GM18868 (cell line): ENCODE results near the gene DTX3L.
A peak's percentile ranks its signal among the peaks of the same experiment; 100 is the strongest.

Experiments
- ATAC-seq: cut with Tn5 transposase; IDR thresholded peaks from one replicate; pipeline ENCODE4 v1.9.1; 2021; ENCODE audit warnings: mild to moderate bottlenecking, moderate library complexity; ENCODE audit not compliant: unreplicated experiment

DTX3L gene

DNA sequence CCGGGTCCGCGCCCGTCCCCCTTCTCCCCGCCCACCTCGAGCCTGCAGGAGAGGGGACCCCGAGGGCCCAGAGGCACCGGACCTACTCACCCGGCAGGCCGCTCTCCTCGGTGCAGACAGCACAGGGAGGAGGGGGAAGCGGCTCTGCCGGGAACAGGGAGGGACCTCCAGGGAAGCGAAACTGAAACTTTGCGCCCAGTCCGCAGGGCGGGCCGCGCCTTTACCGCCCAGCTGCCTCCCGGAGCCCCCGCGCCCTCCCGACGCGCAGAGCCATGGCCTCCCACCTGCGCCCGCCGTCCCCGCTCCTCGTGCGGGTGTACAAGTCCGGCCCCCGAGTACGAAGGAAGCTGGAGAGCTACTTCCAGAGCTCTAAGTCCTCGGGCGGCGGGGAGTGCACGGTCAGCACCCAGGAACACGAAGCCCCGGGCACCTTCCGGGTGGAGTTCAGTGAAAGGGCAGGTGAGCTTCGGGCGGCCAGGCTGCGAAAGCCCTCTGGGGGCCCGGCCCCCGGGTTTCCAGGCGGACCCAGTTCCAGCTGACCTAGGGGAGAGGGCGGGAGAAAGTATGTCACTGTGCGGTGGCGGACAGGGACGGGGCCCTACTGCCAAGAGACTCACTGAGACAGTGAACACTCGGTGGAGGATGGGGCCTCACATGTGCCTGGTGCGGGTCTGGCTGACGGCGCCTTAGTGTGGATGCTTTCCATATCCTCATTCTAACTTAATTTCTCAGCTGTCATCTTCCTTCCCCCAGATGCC, at the start of gene DTX3L, which contains the start of gene PARP9:
TSS of gene DTX3L (plus strand) at position 184 of the 758 bp plus-strand sequence. CDS start at position 273, 89 bp downstream.
TSS of gene PARP9 (minus strand) at position 146 of the 758 bp plus-strand sequence. CDS start 4,680 bp downstream, outside the sequence.
- peak; percentile 60 for ATAC-seq

DNA sequence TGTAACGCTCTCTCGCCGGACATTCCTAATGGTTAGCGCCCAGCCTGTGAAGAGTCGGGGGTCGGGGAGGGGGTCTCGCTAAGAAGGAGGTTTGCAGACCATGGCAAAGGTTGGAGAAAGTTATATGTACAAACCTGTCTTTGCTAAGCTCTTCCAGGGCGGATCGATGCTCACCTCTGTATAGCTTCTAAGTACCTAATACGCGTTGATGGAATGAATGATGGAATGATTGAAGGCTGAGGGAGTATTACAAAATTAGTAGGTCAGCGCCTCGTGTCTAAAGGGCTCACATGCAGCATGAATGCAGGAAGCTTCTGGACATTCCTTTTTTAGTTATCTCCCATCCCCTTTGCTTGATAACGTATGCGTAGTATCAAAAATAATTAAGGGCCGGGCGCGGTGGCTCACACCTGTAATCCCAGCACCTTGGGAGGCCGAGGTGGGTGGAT, 49.1 kb upstream of the DTX3L start:
- no peak for ATAC-seq

DNA sequence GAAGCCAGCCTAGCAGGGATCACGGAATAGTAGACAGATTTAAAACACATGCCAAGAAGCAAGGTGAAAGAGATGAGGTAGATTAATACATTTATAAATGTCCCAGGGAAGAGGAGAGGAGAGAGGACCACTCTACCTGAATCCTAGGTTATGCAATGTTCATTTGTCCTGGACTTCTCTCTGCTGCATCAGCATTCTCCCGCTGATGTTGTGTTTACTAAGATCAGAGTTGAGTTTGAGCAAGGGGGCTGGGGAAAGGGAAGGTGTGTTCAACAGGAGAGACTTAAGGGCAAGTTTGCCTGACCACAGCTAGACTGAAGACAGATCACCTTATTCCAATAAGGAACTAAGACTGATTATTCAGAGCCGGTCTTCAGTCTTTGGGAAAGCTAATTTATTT, 48.3 kb upstream of the DTX3L start:
- no peak for ATAC-seq

DNA sequence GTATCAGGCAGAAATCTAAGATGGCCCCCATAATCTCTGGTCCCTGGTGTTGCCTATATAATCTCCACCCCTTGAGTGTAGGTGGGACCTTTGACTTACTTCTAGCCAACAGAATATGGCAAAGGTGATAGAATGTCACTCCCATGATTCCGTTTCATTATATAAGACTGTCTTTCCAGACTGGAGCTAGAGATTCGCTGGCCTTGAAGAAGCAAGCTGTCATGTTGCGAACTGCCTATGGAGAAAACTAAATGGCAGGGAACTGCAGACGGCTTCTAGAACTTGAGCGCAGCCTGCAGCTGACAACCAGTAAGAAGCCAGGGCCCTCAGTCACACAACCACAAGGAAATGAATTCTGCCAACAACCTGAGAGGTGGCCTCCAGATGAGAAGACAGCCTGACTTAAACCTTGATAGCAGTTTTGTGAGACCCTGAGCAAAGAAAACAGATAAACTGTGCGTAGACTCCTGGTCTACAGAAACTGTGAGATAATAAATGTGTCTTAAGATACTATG, 47.2 kb upstream of the DTX3L start:
- ATAC-seq, result no peak

DNA sequence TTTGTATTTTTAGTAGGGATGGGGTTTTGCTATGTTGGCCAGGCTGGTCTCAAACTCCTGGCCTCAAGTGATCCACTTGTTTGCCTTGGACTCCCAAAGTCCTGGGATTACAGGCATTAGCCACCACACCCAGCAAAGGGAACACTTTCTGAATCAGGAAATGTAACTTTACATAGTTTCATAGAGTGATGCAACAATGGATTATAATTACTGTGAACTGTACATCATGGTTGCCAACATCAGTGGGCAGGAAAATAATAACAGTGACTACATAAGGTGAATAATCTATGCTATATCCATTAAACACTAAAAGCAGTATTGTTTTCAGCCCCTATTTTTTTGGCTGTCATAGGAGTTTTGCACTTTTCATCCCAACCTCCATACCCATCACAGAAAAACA, 44.4 kb upstream of the DTX3L start:
- ATAC-seq, result no peak

DNA sequence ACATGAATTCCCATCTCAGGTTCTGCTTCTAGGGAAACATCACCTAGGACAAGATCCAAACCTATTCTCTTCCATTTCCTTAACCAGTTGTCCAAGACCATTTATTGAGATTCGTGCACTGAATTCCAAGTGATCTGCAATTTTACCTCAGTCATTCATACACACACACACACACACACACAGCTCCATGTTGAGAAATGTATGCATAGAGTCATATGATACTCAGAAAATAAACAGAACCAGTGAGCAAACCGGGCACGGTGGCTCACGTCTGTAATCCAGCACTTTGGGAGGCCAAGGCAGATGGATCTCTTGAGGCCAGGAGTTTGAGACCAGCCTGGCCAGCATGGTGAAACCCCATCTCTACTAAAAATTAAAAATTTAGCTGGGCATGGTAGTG, 43.3 kb upstream of the DTX3L start:
- ATAC-seq, result no peak

DNA sequence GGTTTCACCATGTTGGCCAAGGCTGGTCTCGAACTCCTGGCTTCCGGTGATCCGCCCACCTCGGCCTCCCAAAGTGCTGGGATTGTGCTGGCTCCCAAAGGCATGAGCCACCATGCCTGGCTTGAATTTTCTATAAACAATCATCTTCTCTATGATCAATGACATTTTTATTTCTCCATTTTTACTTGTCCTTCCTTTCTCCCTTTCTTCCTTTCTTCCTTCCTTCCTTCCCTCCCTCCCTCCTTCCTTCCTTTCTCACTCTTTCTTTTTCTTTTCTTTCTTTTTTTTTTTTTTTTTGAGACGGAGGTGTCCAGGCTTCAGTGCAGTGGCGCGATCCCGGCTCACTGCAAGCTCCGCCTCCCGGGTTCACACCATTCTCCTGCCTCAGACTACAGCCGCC, 40.8 kb upstream of the DTX3L start:
- no peak for ATAC-seq

DNA sequence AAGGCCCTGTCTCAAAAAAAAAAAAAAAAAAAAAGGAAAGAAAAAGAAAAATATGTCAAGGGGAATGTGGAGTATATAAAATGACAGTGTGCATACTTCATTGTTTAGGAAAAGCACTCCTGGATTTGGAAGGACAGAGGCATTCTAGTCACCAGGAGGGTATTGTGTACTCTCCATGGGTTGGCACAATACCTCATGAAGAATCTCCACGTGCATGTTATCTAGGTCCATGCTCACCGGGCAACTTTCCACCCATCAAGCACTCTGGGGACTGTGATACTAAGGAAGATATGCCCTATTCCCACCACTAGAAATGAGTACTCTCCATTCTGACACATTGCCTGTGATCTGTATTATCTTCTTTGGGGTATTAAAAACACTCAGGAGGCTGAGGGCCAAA, 34.0 kb upstream of the DTX3L start:
- ATAC-seq, result no peak

DNA sequence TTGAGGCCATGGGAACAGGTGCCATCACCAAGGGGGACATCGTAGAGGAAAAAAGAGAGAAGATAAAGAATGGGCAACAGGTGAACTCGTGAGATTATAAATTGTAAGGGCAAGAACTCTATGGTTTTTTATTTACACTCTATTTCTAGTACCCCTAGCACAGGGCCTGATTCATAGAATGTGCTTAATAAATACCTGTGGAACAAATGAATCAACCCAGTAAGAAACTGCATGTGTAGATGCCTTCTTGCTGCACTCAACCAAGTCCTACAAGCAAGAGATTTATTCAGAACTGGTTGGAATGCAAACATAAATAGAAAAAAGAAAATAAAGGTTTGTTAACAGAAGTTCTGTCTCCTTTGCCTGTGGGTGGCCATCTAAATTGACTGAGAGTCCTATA, 30.7 kb upstream of the DTX3L start:
- peak; percentile 12 for ATAC-seq

DNA sequence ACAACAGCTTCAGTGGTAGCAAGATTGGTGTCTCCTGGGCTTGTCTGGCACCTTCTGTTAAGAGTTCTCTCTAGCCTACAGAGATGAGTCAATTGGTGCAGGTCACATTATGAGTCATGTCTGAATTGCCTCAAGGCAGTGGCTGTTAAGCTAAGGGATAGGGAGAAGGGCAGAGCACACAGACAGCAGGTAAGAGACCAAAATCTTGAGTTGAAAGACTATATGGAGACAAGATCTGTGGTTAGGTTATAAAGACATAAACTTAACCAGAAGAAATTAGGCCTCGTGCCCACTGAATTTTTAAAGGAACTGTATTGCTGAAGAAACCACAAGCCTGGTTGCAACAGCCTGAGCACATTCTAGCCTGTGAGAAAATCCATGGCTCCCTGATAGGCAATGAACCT, 30.2 kb upstream of the DTX3L start:
- ATAC-seq, result peak; percentile 100

DNA sequence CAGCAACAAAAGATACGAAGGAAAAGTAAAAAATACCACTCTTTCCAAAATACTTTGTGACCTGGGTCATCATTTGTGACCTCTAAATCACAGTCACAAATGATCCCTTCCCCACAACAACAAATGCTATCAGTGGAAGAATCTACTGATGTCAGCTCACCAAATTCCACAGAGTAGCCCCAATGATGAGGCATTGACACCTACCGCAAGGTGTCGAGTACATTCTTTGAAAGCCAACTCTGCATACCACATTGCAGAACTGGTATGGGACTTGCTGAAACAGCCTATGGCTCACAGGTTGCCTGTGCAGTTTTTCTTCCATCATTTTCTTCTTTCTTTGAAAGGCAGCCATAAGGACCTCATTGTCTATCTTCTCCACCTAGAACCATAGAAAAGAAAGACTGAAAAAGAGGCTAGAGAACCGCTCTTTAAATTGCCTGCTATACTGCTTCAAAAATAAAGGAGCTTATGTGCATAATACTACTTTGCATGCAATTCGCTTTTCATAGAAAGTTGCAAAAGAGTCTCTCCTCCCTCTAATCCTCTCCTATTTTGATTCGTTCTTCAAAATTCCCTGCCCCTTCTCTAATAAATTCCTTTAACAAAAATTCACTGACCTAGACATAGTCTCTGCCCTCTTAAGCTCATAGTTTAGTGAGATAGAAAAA, 28.0 kb upstream of the DTX3L start:
- no peak for ATAC-seq

DNA sequence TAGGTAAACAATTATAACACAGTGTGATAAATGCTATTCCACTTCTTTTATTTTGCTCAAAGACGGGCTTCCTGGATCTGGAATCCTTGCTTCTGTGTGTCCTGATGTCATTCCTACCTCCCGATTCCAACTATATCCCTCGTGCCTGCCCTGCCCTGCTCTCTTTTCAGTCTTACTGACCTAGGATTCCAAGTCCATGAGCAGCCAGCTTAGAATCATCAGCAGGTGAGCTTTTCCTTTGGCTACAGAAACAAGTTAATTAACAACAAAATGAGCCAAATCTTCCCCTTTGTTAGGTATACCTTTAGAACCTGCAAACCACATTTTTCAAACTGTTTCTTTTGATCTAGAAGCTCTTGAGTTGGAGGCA, 27.5 kb upstream of the DTX3L start:
- no peak for ATAC-seq

DNA sequence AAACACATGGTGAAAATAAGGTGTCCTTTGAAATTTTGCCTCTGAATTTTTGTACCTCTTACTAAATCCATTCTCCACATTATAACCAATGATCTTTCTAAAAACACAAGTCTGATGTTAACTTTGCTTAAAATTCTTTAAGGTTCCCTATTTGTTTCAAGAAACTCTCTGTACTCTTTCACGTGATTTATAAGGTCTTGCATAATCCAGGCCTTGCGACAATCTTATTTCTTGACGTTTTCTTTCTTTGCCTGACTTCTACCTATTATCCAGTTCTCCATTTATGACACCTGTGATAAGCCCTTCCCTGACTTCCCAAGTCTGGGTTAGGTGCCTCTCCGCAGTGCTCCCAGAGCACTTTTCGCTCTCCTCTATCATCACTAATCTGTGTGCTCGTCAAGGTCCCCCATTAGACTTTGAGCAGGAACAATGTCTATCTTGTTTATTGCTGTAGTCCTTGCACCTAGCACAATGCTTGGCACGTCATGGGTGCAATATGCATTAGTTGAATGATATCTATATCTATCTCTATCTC, 25.1 kb upstream of the DTX3L start:
- ATAC-seq, result no peak

DNA sequence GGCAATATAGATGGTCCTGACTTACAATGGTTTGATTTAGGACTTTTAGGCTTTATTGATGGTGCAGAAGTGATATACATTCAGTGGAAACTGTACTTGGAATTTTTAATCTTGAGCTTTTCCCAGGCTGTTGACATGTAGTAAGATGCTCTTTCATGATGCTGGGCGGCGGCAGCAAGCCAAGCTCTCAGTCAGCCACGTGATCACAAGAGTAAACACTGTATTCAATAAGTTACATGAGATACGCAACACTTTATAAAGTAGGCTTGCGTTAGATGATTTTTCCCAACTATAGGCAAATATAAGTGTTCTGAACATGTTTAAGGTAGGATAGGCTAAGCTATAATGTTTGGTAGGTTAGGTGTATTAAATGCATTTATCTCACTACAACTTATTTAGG, 18.0 kb upstream of the DTX3L start:
- no peak for ATAC-seq

DNA sequence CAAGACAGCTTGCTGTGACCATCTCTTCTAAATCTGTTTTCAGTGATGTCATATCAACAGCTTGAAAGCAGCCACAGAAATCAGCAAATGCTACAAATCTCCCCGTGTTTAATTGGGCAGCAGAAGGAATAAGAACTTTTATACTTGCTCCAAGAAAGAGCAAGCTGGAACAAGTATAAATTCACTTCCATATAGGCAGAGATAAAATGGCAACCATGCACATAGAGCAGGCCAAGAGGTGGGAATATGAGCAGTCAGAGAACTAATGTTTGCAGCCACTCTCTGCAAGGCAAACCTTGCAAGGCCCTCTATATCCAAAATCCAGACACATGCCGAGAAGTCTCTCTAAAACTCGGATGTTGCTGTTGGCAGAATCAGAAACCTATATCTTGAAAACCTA, 16.1 kb upstream of the DTX3L start:
- ATAC-seq, result no peak

DNA sequence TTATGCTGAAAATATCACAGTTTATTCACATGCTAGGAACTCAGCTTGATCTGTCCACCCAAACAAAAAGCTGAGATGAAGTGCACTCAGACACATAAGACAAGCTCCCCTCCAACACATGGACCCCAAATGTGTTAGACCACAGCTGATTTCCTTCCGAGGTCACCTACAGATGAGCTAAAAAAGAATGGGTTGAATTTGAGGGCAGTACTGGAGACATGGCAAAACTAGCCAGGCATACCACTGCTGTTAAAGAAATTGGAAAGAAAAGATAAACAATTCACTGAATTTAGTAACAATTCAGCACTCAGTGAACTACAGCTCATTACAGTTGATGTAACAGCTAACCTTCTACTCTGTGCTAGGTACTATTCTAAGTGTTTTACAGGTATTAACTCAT, 15.5 kb upstream of the DTX3L start:
- ATAC-seq, result no peak

DNA sequence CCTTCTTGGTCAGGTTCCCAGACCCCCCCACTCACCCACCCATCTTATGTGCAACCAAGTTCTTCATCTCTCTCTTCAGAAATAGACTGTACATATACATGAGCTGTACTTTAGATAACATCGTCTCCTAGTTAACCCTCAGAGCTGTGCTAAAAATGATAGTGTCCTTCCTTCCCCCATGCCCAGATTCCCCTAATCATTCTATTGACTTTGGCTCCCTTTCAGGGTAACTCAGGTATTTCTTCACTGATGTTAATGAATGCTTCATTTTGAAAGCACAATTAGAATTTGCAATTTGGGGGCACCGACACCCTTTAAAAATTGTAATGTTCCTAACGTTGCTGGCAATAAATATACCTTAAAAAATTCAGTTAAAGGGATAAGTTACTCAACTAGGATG, 11.0 kb upstream of the DTX3L start:
- ATAC-seq, result no peak

DNA sequence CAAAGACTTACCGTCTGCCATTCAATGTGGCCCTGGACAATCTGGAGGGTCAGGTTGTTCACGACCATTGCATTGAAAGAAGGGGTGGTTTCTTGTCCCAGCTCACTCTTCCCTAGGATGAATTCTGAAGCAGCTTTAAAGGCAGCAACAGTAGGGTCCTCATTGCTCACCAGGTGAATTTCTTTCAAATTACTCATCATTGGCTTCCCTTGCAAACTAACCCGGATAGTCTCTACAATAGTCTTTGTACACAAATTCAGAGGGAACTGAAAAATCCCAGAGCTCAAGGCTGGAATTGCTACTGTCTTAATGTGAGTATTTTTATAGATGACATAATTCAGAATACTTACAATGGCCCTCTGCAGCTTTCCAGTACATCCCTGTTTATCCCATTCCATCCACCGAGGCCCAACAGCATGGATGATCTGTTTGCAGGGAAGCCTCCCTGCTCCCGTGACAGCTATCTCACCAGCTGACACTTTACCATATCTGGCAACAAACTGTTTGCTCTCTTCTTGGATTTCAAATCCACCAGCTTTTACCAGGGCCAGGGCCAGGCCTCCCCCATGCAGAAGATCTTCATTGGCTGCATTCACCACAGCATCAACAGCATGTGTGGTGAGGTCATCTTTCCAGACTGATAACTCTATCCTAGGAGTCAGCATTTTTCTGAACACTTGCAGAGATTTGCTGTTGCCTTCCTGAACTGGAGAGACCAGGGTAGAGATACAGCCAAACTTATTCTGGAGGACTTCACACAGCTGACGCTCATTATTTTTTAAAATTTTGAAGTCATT, 8.7 kb upstream of the DTX3L start:
- ATAC-seq, result no peak

DNA sequence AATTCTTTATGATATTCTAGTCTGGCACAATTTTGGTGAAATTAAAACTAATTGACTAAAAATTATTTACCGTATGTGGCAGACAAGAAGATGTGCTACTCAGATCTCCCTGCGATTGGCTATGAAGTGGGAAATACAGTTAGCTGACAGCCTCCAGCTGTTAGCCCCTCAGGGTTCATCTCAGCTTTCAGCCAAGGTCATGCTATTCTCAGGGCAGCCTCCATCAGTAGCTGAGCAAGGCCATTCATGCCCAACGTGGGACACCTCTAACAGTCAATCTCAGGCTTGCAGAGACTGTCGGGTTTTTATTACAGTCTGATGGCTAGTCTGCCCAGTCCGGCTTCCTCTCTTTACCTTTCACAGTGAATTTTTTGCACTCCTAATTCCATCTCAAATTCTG, 6.8 kb upstream of the DTX3L start:
- no peak for ATAC-seq

DNA sequence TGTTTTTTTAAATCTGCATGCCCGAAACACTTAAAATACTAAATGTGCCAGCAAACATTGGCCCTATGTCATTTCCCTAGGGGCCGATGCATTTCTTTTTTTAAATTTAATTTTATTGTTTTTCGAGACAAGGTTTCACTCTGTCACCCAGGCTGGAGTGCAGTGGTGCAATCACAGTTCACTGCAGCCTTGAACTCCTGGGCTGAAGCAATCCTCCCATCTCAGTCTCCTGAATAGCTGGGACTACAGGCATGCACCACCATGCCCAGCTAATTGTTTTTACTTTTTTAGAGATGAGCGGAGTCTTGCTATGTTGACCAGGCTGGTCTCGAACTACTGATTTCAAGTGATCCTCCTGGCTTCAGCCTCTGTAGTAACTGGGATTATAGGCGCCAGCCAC, 5.5 kb upstream of the DTX3L start:
- ATAC-seq, result no peak

DNA sequence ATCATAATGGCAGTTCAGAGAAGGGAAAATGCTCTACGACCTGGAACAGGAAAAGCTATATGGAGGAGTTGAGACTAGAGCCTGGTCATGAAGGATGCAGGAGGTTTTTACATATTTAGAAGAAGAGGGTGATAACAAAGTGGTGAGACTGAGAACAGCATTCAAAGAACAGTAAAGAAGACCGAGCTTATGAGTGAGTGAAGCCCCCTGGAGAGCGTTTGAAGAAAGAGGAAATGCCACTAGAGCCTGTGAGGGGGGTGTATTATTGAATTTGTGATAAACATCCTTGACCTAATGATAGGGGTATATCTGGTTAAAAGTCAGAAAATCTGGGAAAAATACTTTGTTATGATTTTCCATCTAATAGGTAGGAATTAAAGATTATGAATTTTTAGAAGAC, 4.2 kb upstream of the DTX3L start:
- ATAC-seq, result no peak
